ENCODE results near the gene CITED2.

CITED2 gene

GRCh38 chr6:139375226-139376016 lies 973 bp upstream of the CITED2 start:
- peaks cover 0 to 25% of the 10 kb centered on the region in 2 experiments; a peak in 1 of 3 replicates for H3K36me3 ChIP-seq (ENCODE audit: control insufficient read depth in 2 of 2, insufficient read depth in 1 of 2, low read length in 2 of 2)
- peaks cover 16% of the 10 kb centered on the region for H3K4me1 ChIP-seq (ENCODE audit: control insufficient read depth, insufficient read depth, low read length)
- H3K4me3 ChIP-seq (ENCODE audit: low read depth, low read length): peak overlapping the region; percentile 79
- no peaks in the 10 kb centered on the region for H3K9me3 ChIP-seq (ENCODE audit: control insufficient read depth, insufficient read depth, low read depth, low read length)
- CTCF ChIA-PET: interaction anchor here (0.5 to 1.7 kb wide), 18 partner anchors 10 to 1541 kb away, joined by 3 to 7 read pairs (median 3); no protein-coding TSS in a partner anchor
- POLR2A ChIA-PET: interaction anchor here (0.6 to 8.1 kb wide), 70 partner anchors 9 to 1546 kb away, joined by 3 to 141 read pairs (median 5); partner anchors contain the start of gene TXLNB
- H3K27ac ChIP-seq (ENCODE audit: extremely low read depth, low read depth, low read length): peak overlapping the region; percentile 94
- TF ChIP-seq ZNF175 (tag by site-specific recombination; IDR thresholded peaks at IDR 0.05) (no peak), ZNF16 (tag by site-specific recombination; IDR thresholded peaks at IDR 0.05; ENCODE audit: low read depth) (no peak), ZNF114 (tag by site-specific recombination; IDR thresholded peaks at IDR 0.05) (no peak), EGR2 (tag by site-specific recombination; IDR thresholded peaks at IDR 0.05; ENCODE audit: low read depth) (no peak; the same call in 1 of the 2 replicates), ZNF76 (tag by site-specific recombination; IDR thresholded peaks at IDR 0.05; ENCODE audit: borderline replicate concordance, low read depth) (peak; percentile 33; the same call in 1 of the 2 replicates), ZNF280D (tag by site-specific recombination; IDR thresholded peaks at IDR 0.05) (no peak), ZNF777 (tag by site-specific recombination; IDR thresholded peaks at IDR 0.05; ENCODE audit: borderline replicate concordance) (no peak), ZNF394 (tag by site-specific recombination; IDR thresholded peaks at IDR 0.05; ENCODE audit: borderline replicate concordance) (peak; percentile 53; the same call in 1 of the 2 replicates), ZNF155 (tag by site-specific recombination; IDR thresholded peaks at IDR 0.05) (no peak), ZNF704 (tag by site-specific recombination; IDR thresholded peaks at IDR 0.05) (no peak), ZNF626 (tag by site-specific recombination; IDR thresholded peaks at IDR 0.05) (no peak), ZNF398 (tag by site-specific recombination; IDR thresholded peaks at IDR 0.05) (no peak), ZNF350 (tag by site-specific recombination; IDR thresholded peaks at IDR 0.05) (no peak), ZNF558 (tag by site-specific recombination; IDR thresholded peaks at IDR 0.05) (no peak), ZNF571 (tag by site-specific recombination; IDR thresholded peaks at IDR 0.05) (no peak), ZSCAN18 (tag by site-specific recombination; IDR thresholded peaks at IDR 0.05) (peak; percentile 69; the same call in 1 of the 2 replicates), ZNF585B (tag by site-specific recombination; IDR thresholded peaks at IDR 0.05) (no peak), ZNF404 (tag by site-specific recombination; IDR thresholded peaks at IDR 0.05) (no peak), ZNF266 (tag by site-specific recombination; IDR thresholded peaks at IDR 0.05; ENCODE audit: low read depth) (no peak), PRDM1 (tag by site-specific recombination; IDR thresholded peaks at IDR 0.05) (peak; percentile 64; the same call in 1 of the 2 replicates), ZNF768 (tag by site-specific recombination; IDR thresholded peaks at IDR 0.05) (no peak), YY1 (tag by site-specific recombination; IDR thresholded peaks at IDR 0.05) (no peak), ZSCAN30 (tag by site-specific recombination; IDR thresholded peaks at IDR 0.05) (peak; percentile 87; the same call in 1 of the 2 replicates), PRDM10 (tag by site-specific recombination; IDR thresholded peaks at IDR 0.05) (no peak; the same call in none of the 2 replicates), ZNF223 (tag by site-specific recombination; IDR thresholded peaks at IDR 0.05) (no peak), BCL11B (tag by site-specific recombination; IDR thresholded peaks at IDR 0.05; ENCODE audit: low read depth) (peak; percentile 77)
